GM13977 (cell line): ENCODE results near the gene ZP1.

Source experiments
- DNase-seq: peaks from one replicate; pipeline ENCODE4 v3.0.0; 2012; ENCODE audit warnings: low spot score
- in situ Hi-C: fragments of 300-500 bp; cut with MboI; formaldehyde crosslinking; loops from one replicate; pipeline ENCODE4 v1.12.0; 2022; ENCODE audit warnings: low sequenced_read_pairs, low pct_unique_long_range_greater_than_20kb, mixed read lengths, inconsistent platforms; ENCODE audit not compliant: unreplicated experiment
- TF ChIP-seq, protein P1 (sequence below): IDR thresholded peaks from 2 replicates; pipeline ENCODE4 v1.5.1; 2012; ENCODE audit warnings: mild to moderate bottlenecking, control low read depth; ENCODE audit not compliant: insufficient read depth; ENCODE audit errors: extremely low read depth, missing control alignments

Gene ZP1

DNA sequence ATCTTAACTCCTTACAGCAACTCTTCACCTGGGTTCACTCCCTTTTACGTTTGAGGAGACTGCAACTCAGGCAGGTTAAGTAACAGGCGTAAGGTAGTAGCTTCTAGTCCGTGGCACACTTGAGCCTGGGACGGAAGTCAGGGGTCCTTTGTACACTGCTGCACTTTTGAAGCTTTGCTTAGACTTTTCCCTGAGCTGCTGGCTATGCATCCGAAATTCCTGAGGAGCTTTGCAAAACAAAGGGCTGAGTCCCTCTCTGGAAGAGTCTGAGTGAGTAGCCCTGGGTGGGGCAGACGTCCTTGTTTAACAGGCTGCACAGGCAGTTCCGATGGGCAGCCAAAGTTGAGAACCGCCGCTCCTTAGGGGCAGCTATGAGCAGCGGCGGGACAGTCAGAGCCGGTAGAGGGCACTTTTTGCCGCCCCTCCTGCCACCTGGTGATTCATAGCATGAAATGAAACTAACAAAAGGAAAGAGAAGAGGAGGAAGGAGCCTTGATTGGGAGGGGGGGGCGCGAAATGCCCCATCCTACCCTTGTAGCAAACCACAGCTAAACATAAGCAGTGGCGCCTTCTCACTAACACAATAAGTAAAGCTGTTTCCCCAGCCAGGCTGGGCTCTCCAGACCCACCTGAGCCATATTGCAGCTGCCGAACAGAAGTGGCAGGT, 48.0 kb downstream of the ZP1 start:
- TF ChIP-seq, protein P1, sequence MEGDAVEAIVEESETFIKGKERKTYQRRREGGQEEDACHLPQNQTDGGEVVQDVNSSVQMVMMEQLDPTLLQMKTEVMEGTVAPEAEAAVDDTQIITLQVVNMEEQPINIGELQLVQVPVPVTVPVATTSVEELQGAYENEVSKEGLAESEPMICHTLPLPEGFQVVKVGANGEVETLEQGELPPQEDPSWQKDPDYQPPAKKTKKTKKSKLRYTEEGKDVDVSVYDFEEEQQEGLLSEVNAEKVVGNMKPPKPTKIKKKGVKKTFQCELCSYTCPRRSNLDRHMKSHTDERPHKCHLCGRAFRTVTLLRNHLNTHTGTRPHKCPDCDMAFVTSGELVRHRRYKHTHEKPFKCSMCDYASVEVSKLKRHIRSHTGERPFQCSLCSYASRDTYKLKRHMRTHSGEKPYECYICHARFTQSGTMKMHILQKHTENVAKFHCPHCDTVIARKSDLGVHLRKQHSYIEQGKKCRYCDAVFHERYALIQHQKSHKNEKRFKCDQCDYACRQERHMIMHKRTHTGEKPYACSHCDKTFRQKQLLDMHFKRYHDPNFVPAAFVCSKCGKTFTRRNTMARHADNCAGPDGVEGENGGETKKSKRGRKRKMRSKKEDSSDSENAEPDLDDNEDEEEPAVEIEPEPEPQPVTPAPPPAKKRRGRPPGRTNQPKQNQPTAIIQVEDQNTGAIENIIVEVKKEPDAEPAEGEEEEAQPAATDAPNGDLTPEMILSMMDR = peak; percentile 48
- peak; percentile 84 for DNase-seq
- in situ Hi-C loops = no loop called here

DNA sequence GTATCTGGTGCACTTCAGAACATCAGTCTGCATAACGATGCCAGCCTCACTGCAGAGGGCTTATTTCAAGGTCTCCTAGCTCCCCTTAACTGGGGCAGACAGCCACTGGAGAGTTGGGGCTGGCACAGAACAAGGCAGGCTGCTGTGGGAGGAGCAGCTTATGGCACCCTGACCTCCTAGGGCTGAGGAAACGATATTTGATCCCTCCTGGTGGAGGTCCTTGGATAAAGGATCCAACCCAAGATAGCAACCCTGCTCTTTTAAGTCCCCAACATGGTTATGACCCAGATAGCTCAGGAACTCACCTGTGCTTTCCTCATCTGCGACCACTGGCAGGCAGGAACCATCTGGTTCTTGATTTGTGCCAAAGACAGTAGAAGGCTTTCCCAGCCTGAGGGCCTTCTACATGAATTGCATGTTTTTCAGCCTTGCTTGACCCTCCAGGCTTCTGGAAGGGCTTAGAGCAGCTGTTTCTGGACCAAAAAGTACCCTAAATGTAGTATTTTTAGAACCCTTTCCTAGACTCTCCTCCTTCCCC, 49.4 kb downstream of the ZP1 start:
- in situ Hi-C loops = no loop called here
- DNase-seq = no peak
- TF ChIP-seq, protein P1 = no peak

DNA sequence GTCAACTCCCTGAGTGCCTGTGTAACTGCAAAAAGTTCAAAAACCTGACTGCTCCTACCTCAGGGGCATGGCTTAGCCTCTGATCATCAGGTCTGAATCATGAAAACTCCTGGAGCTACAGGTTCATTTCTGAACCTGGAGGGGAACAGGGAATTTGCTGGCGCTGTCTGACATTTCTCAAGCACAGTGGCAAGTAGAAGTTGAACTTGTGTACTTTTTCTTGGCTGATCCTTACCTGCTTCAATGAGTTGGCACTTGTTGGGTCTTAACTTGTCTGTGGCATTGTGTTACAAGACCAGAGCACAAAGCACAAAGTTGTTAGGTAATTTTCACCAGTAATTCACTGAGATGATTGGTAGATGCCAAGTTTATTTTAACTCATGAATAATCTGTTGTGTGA, 49.9 kb downstream of the ZP1 start:
- no peak for DNase-seq
- in situ Hi-C loops = no loop called here
- TF ChIP-seq, protein P1 = no peak

DNA sequence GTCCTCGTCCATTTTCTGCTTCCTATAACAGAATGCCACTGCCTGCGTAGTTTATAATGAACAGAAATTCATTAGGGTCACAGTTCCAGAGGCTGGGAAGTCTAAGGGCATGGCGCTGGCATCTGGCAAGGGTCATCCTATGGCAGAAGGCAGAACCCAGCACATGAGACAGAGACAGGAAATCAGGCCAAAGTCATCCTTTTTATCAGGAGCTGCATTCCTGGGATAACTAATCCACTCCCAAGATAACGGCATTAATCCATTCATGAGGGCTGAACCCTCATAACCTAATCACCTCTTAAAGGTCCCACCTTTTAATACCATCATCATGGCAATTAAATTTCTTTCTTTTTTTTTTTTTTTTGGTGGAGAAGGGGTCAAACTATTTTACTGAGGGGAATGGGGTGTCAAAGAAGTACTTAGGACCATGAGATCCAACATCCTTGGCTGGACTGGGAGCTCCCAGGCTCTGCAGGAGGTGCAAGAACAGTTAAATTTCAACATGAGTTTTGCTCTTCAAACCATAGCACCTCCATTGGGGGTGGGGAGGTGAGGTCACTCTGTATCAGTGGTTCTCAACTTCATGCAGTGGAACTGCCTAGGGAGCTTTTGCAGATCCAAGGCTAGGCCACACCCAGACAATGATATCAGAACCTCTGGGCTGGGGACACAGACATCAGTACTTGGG, 51.1 kb downstream of the ZP1 start:
- DNase-seq = no peak
- TF ChIP-seq, protein P1 = no peak
- in situ Hi-C loops = no loop called here

DNA sequence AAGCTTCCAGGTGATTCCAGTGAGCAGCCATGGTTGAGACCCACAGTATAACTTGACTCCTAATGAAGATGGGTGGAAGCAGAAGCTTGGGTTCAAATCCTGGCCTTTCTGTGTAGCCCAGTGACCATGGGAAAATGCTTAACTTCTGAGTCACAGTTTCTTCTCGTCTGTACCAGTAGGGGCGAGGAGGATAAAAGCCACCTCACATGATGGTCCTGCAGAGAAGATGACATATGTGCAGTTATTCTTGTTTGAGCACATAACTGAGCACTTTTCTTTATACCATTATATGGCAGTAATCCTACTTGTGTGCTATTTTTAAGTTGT, 51.6 kb downstream of the ZP1 start:
- no peak for DNase-seq
- TF ChIP-seq, protein P1 = no peak
- in situ Hi-C loops = no loop called here

DNA sequence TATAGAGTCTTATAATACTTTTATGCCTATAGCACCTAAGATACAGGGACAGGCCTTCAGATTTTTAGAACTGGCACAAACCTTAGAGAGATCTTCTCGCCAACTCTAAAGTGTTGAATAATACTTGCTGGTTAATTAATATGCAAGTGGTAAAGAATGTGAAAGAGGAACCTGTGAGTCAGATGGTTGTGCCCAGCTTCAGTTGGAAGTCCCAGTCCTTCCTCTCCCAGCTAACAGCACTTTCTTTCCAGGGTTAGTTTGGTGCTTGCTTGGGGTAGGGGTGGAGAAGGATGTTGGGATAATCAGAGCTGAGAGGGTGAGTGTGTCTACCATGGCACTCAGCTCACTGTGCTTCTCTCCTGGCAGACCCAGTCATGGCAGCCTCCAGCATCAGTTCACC, 52.0 kb downstream of the ZP1 start:
- TF ChIP-seq, protein P1 = no peak
- in situ Hi-C loops = no loop called here
- no peak for DNase-seq
